ENCODE results near the gene EIF3A.
"Not testable (repeated sequence)": the region's sequence is repeated elsewhere in the genome, so short reads cannot be mapped to it uniquely, and the experiment has no call there.

DNA sequence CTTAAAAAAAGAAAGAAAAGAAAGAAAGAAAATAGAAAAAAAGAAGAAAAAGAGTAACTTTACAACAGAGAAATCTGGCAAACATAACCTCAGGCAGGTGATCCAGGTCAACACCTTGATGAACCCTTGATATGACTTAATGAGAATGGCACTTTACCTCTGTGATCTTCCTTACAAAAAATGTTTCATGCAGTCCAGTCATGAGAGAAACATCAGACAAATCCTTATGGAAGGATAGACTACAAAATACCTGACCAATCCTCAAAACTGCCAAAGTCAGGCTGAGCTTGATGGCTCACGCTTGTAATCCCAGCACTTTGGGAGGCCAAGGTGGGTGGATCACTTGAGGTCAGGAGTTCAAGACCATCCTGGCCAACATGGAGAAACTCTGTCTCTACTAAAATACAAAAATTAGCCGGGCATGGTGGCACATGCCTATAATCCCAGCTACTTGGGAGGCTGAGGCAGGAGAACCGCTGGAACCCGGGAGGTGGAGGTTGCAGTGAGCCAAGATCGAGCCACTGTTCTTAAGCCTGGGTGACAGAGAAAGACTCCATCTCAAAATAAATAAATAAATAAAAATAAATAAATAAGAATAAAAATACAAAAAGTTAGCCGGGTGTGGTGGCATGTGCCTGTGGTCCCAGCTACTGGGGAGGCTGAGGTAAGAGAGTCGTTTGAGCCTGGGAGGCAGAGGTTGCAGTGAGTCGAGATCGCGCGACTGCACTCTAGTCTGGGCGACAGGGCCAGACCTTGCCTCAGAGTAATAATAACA lies 16.2 kb upstream of the EIF3A start:
- not testable (repeated sequence) for TF ChIP-seq POLR2AphosphoS5 (IDR thresholded peaks at IDR 0.05); POLR2A (IDR thresholded peaks at IDR 0.05; ENCODE audit: low read depth); CTCF (IDR thresholded peaks at IDR 0.05)

Data from esophagus muscularis mucosa (tissue), 3 donors.